Measurements from ENCODE around the gene MPPED2.

DNA sequence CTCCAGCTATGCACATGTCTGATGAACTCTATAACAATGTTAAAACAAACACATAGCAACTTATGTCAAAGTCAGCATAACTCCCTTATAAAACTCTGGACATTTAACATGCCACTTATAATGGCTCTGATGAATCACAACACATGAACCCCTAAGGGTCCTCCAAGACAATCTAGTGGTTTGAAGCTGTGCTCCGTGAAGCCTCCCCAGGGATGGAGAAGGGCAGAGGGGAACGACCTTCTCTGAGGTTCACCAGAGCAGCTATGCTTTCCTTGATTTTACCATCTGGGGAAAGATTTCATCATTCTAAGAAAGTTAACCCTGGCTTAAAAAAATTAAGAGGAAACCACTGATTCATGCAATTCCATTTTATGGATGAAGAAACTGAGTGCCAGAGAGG, 84.4 kb downstream of the MPPED2 start:
- TF ChIP-seq YY1 (IDR thresholded peaks at IDR 0.05; ENCODE audit: insufficient read depth, insufficient read length): no peak
- TF ChIP-seq ZNF274 (IDR thresholded peaks at IDR 0.05; ENCODE audit: low read depth, low read length): no peak
